Naive thymus-derived CD4-positive, alpha-beta T cell (primary cell): ENCODE results near the gene MEX3D. TPM values are rescaled to one million over a fixed set of nuclear protein-coding genes. Genes with fewer than 3 reads are reported as not detected.

Experiments
- ATAC-seq: fragments of 150-1000 bp; cut with Tn5 transposase; 2 replicates; pipeline ENCODE4 v1.10.0; 2021; ENCODE audit warnings: mild to moderate bottlenecking, moderate library complexity
- CTCF ChIA-PET: fragments of 350-600 bp; sonication (Branson Sonifier 250); formaldehyde crosslinking; loops from one replicate; lab custom pipeline; 2021; ENCODE audit warnings: antibody characterized with exemption; lab: Charles Lee
- POLR2A ChIA-PET: fragments of 350-600 bp; sonication (Branson Sonifier 250); formaldehyde crosslinking; loops from one replicate; lab custom pipeline; 2021; ENCODE audit warnings: antibody characterized with exemption, inconsistent platforms; lab: Charles Lee
- DNase-seq, 9 donors: peaks; one replicate each; pipeline versions ENCODE4 v3.0.0 to v3.0.0-alpha.2; 2020 to 2022; ENCODE audit warnings: mixed read lengths in 1 of 9
- H3K27ac ChIP-seq: one replicate; pipeline ENCODE4 v1.7.0; 2013; ENCODE audit warnings: mild to moderate bottlenecking, low read depth, low read length, moderate library complexity
- H3K27me3 ChIP-seq, 2 donors: one replicate each; pipeline ENCODE4 v1.7.0; 2013; ENCODE audit warnings: low read length in 2 of 2, mild to moderate bottlenecking in 2 of 2, moderate library complexity in 2 of 2; ENCODE audit not compliant: control insufficient read depth in 2 of 2, insufficient read depth in 2 of 2
- H3K36me3 ChIP-seq, 3 experiments: 1 replicate in 2 of 3; 2 replicates in 1 of 3; pipeline ENCODE4 v1.7.0; 2013; ENCODE audit warnings: low read length in 3 of 3, mild to moderate bottlenecking in 3 of 3, moderate library complexity in 1 of 3; ENCODE audit not compliant: insufficient read depth in 3 of 3, control insufficient read depth in 2 of 3
- H3K4me1 ChIP-seq, 2 donors: one replicate each; pipeline ENCODE4 v1.7.0; 2013; ENCODE audit warnings: low read length in 2 of 2, mild to moderate bottlenecking in 2 of 2, moderate library complexity in 1 of 2; ENCODE audit not compliant: control insufficient read depth in 2 of 2, insufficient read depth in 2 of 2
- H3K4me3 ChIP-seq: 2 replicates; pipeline ENCODE4 v1.7.0; 2013; ENCODE audit warnings: mild to moderate bottlenecking, low read length
- H3K9me3 ChIP-seq, 3 experiments: 1 replicate in 2 of 3; 2 replicates in 1 of 3; pipeline ENCODE4 v1.7.0; 2013; ENCODE audit warnings: low read length in 3 of 3; ENCODE audit not compliant: control insufficient read depth in 2 of 3
- H3K27ac Mint-ChIP-seq, 9 donors: one replicate each; pipeline ENCODE4 v1.8.0; 2020 to 2022; ENCODE audit warnings: mixed read lengths in 9 of 9, mild to moderate bottlenecking in 8 of 9, moderate library complexity in 5 of 9, inconsistent platforms in 2 of 9
- H3K27me3 Mint-ChIP-seq, 5 donors: one replicate each; pipeline ENCODE4 v1.8.0; 2021 to 2022; ENCODE audit warnings: mixed read lengths in 5 of 5, mild to moderate bottlenecking in 1 of 5
- H3K36me3 Mint-ChIP-seq, 5 donors: one replicate each; pipeline ENCODE4 v1.8.0; 2020 to 2022; ENCODE audit warnings: mixed read lengths in 5 of 5, mild to moderate bottlenecking in 3 of 5, inconsistent platforms in 1 of 5
- H3K4me1 Mint-ChIP-seq, 7 donors: one replicate each; pipeline ENCODE4 v1.8.0; 2020 to 2022; ENCODE audit warnings: mixed read lengths in 7 of 7, mild to moderate bottlenecking in 3 of 7, inconsistent platforms in 1 of 7
- H3K4me3 Mint-ChIP-seq, 10 donors: one replicate each; pipeline ENCODE4 v1.8.0; 2020 to 2022; ENCODE audit warnings: mild to moderate bottlenecking in 10 of 10, mixed read lengths in 10 of 10, moderate library complexity in 6 of 10, inconsistent platforms in 2 of 10
- H3K9me3 Mint-ChIP-seq, 11 donors: one replicate each; pipeline ENCODE4 v1.8.0; 2020 to 2022; ENCODE audit warnings: mixed read lengths in 11 of 11, mild to moderate bottlenecking in 4 of 11, inconsistent platforms in 1 of 11, moderate library complexity in 1 of 11
- intact Hi-C, 2 donors: fragments of 100-400 bp; cut with micrococcal nuclease; formaldehyde crosslinking; loops; one replicate each; pipeline ENCODE4 v1.15.1; 2023
- polyA plus RNA-seq, 2 donors: library from polyadenylated mRNA; unstranded; fragments of 300-500 nt; fragmentation: Illumina TruSeq; gene quantifications; one replicate each; pipeline ENCODE4 v1.2.3, GENCODE V29; 2021
- total RNA-seq, 6 experiments: library from RNA in 5 of 6; stranded (reverse) in 5 of 6; gene quantifications; 1 replicate in 5 of 6; 2 replicates in 1 of 6; pipeline ENCODE4 v1.2.3 and lab custom pipeline; 2021 to 2026

Gene MEX3D
- total and polyA plus RNA-seq, 7 experiments from 2014 or later, result 2.1 to 8.3 (median 2.3) TPM; not detected in 2

DNA sequence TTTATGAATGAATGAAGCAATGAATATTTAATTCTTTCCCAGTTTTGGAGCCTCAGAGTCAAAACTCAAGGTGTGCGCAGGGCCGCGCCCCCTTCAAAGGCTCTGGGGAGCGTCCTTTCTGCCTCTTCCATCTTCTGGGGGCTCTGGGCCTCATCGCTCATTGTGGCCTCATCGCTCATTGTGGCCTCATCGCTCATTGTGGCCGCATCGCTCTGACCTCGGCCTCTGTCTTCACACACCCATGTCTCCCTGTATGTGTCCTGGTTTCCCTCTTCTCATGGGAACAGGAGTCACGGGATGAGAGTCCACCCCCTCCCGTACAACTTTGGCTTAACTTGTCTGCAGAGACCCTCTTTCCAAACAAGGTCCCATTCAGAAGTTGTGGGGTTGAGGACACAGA lies 3.2 kb upstream of the MEX3D start:
- POLR2A ChIA-PET, result no interaction called here
- H3K27me3 Mint-ChIP-seq, result peaks cover 0 to 19% (median 6%) of the 10 kb centered on the region in 5 donors
- H3K4me3 Mint-ChIP-seq, result no peak overlapping the region

DNA sequence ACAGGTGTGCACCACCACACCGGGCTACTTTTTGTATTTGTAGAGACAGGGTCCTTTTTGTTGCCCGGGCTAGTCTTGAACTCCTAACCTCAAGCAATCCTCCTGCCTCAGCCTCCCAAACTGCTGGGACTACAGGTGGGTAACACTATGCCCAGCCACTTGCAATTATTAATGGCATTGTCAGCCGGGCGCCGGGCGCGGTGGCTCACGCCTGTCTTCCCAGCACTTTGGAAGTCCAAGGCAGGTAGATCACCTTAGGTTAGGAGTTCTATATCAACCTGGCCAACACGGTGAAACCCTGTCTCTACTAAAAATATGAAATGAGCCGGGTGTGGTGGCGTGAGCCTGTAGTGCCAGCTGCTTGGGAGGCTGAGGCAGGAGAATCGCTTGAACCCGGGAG lies 2.7 kb upstream of the MEX3D start:
- Histone ChIP-seq H3K36me3 (peaks cover 0 to 2% (median 0%) of the 10 kb centered on the region in 3 experiments), H3K27ac (no peak overlapping the region), H3K4me1 (peaks cover 5 to 6% of the 10 kb centered on the region in 2 donors), H3K27me3 (no peaks in the 10 kb centered on the region), H3K9me3 (no peaks in the 10 kb centered on the region), H3K4me3 (no peak overlapping the region)
- ChIA-PET CTCF (no interaction called here), POLR2A (interaction anchor here (0.6 to 0.7 kb wide), 2 partner anchors 37 to 297 kb away, joined by 3 read pairs; no protein-coding TSS in a partner anchor)
- ATAC-seq (no peak), DNase-seq (no peak)
- Mint-ChIP-seq H3K4me1 (peaks cover 0 to 8% (median 3%) of the 10 kb centered on the region in 7 donors), H3K27me3 (peaks cover 0 to 22% (median 6%) of the 10 kb centered on the region in 5 donors), H3K9me3 (no peaks in the 10 kb centered on the region), H3K4me3 (peak overlapping the region in 2 of 10 donors; percentile 2 to 57), H3K27ac (peak overlapping the region in 1 of 9 donors; percentile 38), H3K36me3 (peaks cover 0 to 1% (median 0%) of the 10 kb centered on the region in 5 donors)
- intact Hi-C loops, result no loop called here

More for the DNA sequence above, 3.2 kb upstream of the MEX3D start:
- Histone ChIP-seq H3K9me3 (no peaks in the 10 kb centered on the region), H3K4me1 (peaks cover 5 to 6% of the 10 kb centered on the region in 2 donors), H3K27me3 (no peaks in the 10 kb centered on the region), H3K27ac (no peak overlapping the region), H3K36me3 (peaks cover 0 to 7% (median 0%) of the 10 kb centered on the region in 3 experiments), H3K4me3 (no peak overlapping the region)
- Mint-ChIP-seq H3K9me3 (no peaks in the 10 kb centered on the region), H3K27ac (no peak overlapping the region), H3K4me1 (peaks cover 0 to 9% (median 4%) of the 10 kb centered on the region in 7 donors), H3K36me3 (peaks cover 0 to 4% (median 0%) of the 10 kb centered on the region in 5 donors)
- no peak for ATAC-seq
- CTCF ChIA-PET, result interaction anchor here (0.6 kb wide), 1 partner anchor 483 kb away, joined by 3 read pairs; no protein-coding TSS in a partner anchor
- DNase-seq, result no peak
- intact Hi-C loops, result no loop called here

DNA sequence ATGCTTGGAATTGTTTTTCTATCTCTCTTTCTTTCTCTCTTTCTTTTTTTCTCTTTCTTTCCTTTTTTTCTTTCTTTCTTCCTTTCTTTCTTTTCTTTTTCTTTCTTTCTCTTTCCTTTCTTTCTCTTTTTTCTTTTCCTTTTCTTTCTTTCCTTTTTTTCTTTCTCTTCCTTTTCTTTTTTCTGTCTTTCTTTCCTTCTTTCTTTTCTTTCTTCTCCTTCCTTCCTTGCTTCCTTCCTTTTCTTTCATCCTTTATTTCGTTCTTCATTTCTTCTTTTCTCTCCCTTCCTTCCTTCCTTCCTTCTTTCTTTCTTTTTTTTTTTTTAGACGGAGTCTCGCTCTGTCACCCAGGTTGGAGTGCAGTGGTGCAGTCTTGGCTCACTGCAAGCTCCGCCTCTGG lies 1.9 kb upstream of the MEX3D start:
- intact Hi-C loops, result no loop called here
- Mint-ChIP-seq H3K27ac (peak overlapping the region in 4 of 9 donors; percentile 24 to 79 (median 45)), H3K27me3 (peaks cover 0 to 26% (median 6%) of the 10 kb centered on the region in 5 donors), H3K9me3 (no peaks in the 10 kb centered on the region), H3K36me3 (no peaks in the 10 kb centered on the region), H3K4me3 (peak overlapping the region in 9 of 10 donors; percentile 26 to 78 (median 59)), H3K4me1 (peaks cover 0 to 8% (median 3%) of the 10 kb centered on the region in 7 donors)
- CTCF ChIA-PET, result interaction anchor here (0.7 kb wide), 1 partner anchor 33 kb away, joined by 3 read pairs; no protein-coding TSS in a partner anchor
- POLR2A ChIA-PET, result no interaction called here
- Histone ChIP-seq H3K36me3 (no peaks in the 10 kb centered on the region), H3K9me3 (no peaks in the 10 kb centered on the region), H3K27me3 (no peaks in the 10 kb centered on the region), H3K4me1 (peaks cover 5 to 6% of the 10 kb centered on the region in 2 donors), H3K4me3 (no peak overlapping the region), H3K27ac (no peak overlapping the region)
- ATAC-seq, result no peak
- no peak for DNase-seq

DNA sequence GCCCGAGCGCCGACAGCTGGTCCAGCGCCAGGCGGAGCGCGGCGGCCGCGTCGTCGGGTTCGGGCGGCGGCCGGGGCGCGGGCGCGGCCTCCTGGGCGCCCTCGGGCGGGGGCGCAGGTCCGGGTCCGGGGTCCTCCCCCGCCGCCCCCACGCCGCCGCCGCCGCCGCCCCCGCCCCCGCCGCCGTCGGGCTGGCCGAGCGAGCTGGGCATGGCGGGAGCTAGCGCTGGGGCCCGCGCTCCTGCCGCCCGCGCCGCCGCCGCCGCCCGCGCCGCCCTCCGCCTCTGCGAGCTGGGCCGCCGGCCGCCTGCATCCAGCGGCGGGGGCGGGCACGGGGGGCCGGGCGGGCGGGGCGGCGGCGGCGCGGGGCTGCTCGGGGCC lies 287 bp downstream of the MEX3D start:
- H3K36me3 ChIP-seq, result no peaks in the 10 kb centered on the region
- POLR2A ChIA-PET, result interaction anchor here (0.9 to 1.0 kb wide), 2 partner anchors 37 to 298 kb away, joined by 3 read pairs; partner anchors contain the start of gene UQCR11
- intact Hi-C loops, result loop anchor here in 1 of 2 donors (1.0 kb wide), 3 partner anchors 24 to 78 kb away; partner anchors contain the start of genes MBD3, PCSK4 and UQCR11
- no peak overlapping the region for H3K4me3 Mint-ChIP-seq
- DNase-seq (no peak), ATAC-seq (peak; percentile 37)
- CTCF ChIA-PET, result no interaction called here
- no peak overlapping the region for H3K27ac Mint-ChIP-seq
- H3K36me3 Mint-ChIP-seq, result no peaks in the 10 kb centered on the region
- H3K27ac ChIP-seq, result no peak overlapping the region
- no peak overlapping the region for H3K4me3 ChIP-seq
- peaks cover 5 to 6% of the 10 kb centered on the region in 2 donors for H3K4me1 ChIP-seq
- H3K9me3 Mint-ChIP-seq, result peaks cover 0 to 2% (median 0%) of the 10 kb centered on the region in 11 donors
- no peaks in the 10 kb centered on the region for H3K9me3 ChIP-seq
- H3K27me3 ChIP-seq, result no peaks in the 10 kb centered on the region
- peaks cover 0 to 32% (median 6%) of the 10 kb centered on the region in 5 donors for H3K27me3 Mint-ChIP-seq
- H3K4me1 Mint-ChIP-seq, result peaks cover 0 to 8% (median 3%) of the 10 kb centered on the region in 7 donors

DNA sequence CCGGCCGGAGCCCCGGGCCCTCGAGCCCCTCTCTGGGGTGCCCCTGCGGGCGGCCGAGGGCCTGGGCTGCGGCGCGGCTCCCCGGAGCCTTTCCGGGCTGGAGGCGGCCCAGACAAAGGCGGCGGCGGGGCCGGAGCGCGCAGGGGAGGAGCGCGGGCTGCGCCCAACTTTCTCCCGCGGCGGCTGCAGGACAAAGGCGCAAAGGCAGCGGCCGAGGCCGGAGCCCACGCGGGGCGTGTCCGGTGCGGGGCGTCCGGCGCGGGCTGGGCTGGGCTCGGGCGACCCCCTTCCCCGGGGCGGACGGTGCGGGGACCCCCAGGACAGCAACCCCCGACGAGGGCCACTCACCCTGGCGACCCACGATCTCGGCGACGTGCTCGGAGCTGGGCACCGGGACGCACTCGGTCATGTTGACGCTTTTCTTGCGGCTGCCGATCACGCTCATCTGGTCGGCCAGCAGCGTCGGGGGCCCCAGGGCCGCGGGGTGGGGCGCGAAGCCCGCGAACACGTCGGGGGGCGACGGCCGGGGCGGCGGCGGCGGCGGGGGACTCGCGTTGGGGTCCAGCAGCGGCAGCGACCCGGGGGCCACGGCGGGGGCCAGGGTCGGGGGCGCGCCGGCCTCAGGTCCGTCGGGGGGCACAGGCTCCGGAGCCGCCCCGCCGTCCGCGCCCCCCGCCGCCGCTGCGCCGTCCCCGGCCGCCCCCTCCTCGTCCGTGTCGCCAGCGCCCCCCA lies 843 bp downstream of the MEX3D start:
- intact Hi-C loops, result no loop called here
- CTCF ChIA-PET, result no interaction called here
- H3K4me1 Mint-ChIP-seq, result peaks cover 0 to 8% (median 3%) of the 10 kb centered on the region in 7 donors
- ATAC-seq (no peak), DNase-seq (peak in 1 of 9 donors; percentile 15)
- POLR2A ChIA-PET, result interaction anchor here (0.9 to 1.0 kb wide), 2 partner anchors 38 to 298 kb away, joined by 3 read pairs; partner anchors contain the start of gene UQCR11
- no peak overlapping the region for H3K4me3 ChIP-seq
- H3K27me3 ChIP-seq, result no peaks in the 10 kb centered on the region
- no peaks in the 10 kb centered on the region for H3K36me3 Mint-ChIP-seq
- no peak overlapping the region for H3K27ac ChIP-seq
- peaks cover 0 to 32% (median 6%) of the 10 kb centered on the region in 5 donors for H3K27me3 Mint-ChIP-seq
- peak overlapping the region in 5 of 10 donors; percentile 25 to 49 (median 33) for H3K4me3 Mint-ChIP-seq
- H3K4me1 ChIP-seq, result peaks cover 5 to 6% of the 10 kb centered on the region in 2 donors
- peaks cover 0 to 2% (median 0%) of the 10 kb centered on the region in 11 donors for H3K9me3 Mint-ChIP-seq
- no peaks in the 10 kb centered on the region for H3K36me3 ChIP-seq
- no peaks in the 10 kb centered on the region for H3K9me3 ChIP-seq
- H3K27ac Mint-ChIP-seq, result no peak overlapping the region

DNA sequence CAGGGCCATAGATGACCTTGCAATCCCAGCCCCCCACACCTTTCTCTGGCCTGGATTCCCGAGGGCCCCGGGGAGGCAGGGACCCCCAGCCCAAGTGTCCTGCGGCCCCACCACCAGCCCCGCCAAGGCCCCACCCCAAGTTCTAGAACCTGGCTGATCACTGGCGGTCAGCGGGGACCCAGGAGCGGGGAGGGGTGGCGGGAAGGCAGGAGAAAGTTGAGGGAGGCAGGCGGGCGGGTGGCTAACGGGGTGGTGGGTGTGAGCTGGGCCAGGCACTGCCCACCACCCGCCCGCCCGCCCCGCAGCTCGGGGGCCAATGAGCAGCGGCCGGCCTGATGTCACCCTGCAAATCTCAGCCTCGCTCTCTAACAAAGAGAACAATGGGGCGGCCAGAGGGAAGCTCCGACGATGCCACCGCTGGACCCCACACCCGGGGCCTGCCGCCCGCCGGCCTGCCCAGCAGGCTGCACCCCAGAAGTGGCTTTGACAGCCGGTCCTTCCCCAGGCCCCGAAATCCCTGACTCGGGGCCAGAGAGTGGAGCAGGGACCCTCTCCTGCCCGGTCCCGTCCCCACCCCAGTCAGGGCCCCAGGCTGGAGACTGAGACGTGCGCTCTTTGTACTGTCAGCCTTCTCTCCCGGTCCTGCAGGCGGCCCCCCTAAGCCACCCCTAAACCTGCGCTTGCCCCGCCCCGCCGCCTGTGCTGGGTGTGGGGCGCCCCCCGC lies 1.6 kb downstream of the MEX3D start:
- H3K27me3 Mint-ChIP-seq, result peaks cover 0 to 32% (median 6%) of the 10 kb centered on the region in 5 donors
- no peaks in the 10 kb centered on the region for H3K36me3 Mint-ChIP-seq
- no peaks in the 10 kb centered on the region for H3K36me3 ChIP-seq
- intact Hi-C loops, result no loop called here
- ChIA-PET POLR2A (no interaction called here), CTCF (no interaction called here)
- H3K27ac Mint-ChIP-seq, result no peak overlapping the region
- peaks cover 5 to 6% of the 10 kb centered on the region in 2 donors for H3K4me1 ChIP-seq
- peaks cover 0 to 8% (median 3%) of the 10 kb centered on the region in 7 donors for H3K4me1 Mint-ChIP-seq
- H3K4me3 Mint-ChIP-seq, result peak overlapping the region in 3 of 10 donors; percentile 21 to 38 (median 21)
- no peaks in the 10 kb centered on the region for H3K27me3 ChIP-seq
- no peak for ATAC-seq
- peaks cover 0 to 2% (median 0%) of the 10 kb centered on the region in 11 donors for H3K9me3 Mint-ChIP-seq
- H3K27ac ChIP-seq, result no peak overlapping the region
- no peaks in the 10 kb centered on the region for H3K9me3 ChIP-seq
- H3K4me3 ChIP-seq, result no peak overlapping the region
- no peak for DNase-seq
